SK-N-SH treated with all-trans-retinoic acid at 6 μM for 48 hours (cell line): ENCODE measurements around the gene ZNF331.

Experiments
- ATAC-seq: fragments of 200-7000 bp; cut with Tn5 transposase; 3 replicates; pipeline ENCODE4 v1.9.1; 2020; ENCODE audit warnings: mild to moderate bottlenecking, moderate library complexity
- ARNTL ChIP-seq: fragments of 450-650 bp; formaldehyde crosslinking; IDR thresholded peaks from 2 replicates; pipeline ENCODE4 v1.5.0; 2020; ENCODE audit warnings: low read depth, mild to moderate bottlenecking, moderate library complexity, borderline replicate concordance
- BACH2 ChIP-seq: fragments of 250-450 bp; sonication (Bioruptor Pico); IDR thresholded peaks from 2 replicates; pipeline ENCODE4 v1.9.0; 2021; ENCODE audit warnings: mild to moderate bottlenecking, borderline replicate concordance
- CSDC2 ChIP-seq: fragments of 250-450 bp; sonication (Bioruptor Pico); IDR thresholded peaks from 2 replicates; pipeline ENCODE4 v1.5.0; 2020; ENCODE audit warnings: mild to moderate bottlenecking, moderate library complexity
- ESRRG ChIP-seq: fragments of 250-450 bp; sonication (Bioruptor Pico); IDR thresholded peaks from 2 replicates; pipeline ENCODE4 v1.6.1; 2021; ENCODE audit warnings: mild to moderate bottlenecking
- GLIS3 ChIP-seq: fragments of 250-450 bp; sonication (Bioruptor Pico); IDR thresholded peaks from 2 replicates; pipeline ENCODE4 v1.5.0; 2020; ENCODE audit warnings: mild to moderate bottlenecking, moderate library complexity
- ISL1 ChIP-seq: fragments of 250-450 bp; sonication (Bioruptor Pico); IDR thresholded peaks from 2 replicates; pipeline ENCODE4 v2.1.2; 2022; ENCODE audit warnings: mild to moderate bottlenecking, moderate library complexity
- RARB ChIP-seq: fragments of 250-450 bp; sonication (Bioruptor Pico); IDR thresholded peaks from 2 replicates; pipeline ENCODE4 v1.8.0; 2021; ENCODE audit warnings: mild to moderate bottlenecking, moderate library complexity
- SNAI2 ChIP-seq: fragments of 250-450 bp; sonication (Bioruptor Pico); IDR thresholded peaks from 2 replicates; pipeline ENCODE4 v1.5.0; 2020; ENCODE audit warnings: mild to moderate bottlenecking, moderate library complexity
- TCF4 ChIP-seq: fragments of 250-450 bp; sonication (Bioruptor Pico); IDR thresholded peaks from 2 replicates; pipeline ENCODE4 v1.8.0; 2021; ENCODE audit warnings: mild to moderate bottlenecking, moderate library complexity, borderline replicate concordance
- TOX ChIP-seq: fragments of 250-450 bp; sonication (Bioruptor Pico); IDR thresholded peaks from 2 replicates; pipeline ENCODE4 v1.8.0; 2021; ENCODE audit warnings: mild to moderate bottlenecking, moderate library complexity, borderline replicate concordance
- ZC3H10 ChIP-seq: fragments of 250-450 bp; sonication (Bioruptor Pico); IDR thresholded peaks from 2 replicates; pipeline ENCODE4 v1.5.1; 2021; ENCODE audit warnings: mild to moderate bottlenecking, moderate library complexity
- ZFP3 ChIP-seq: fragments of 250-450 bp; sonication (Bioruptor Pico); IDR thresholded peaks from 2 replicates; pipeline ENCODE4 v1.5.0; 2020; ENCODE audit warnings: mild to moderate bottlenecking, moderate library complexity
- ZFP30 ChIP-seq: fragments of 450-650 bp; formaldehyde crosslinking; IDR thresholded peaks from 2 replicates; pipeline ENCODE4 v1.5.0; 2022; ENCODE audit warnings: mild to moderate bottlenecking, moderate library complexity
- ZNF565 ChIP-seq: fragments of 450-650 bp; formaldehyde crosslinking; conservative IDR thresholded peaks from 2 replicates; pipeline ENCODE4 v1.5.0; 2020; ENCODE audit warnings: low read depth, mild to moderate bottlenecking, moderate library complexity
- ZNF70 ChIP-seq: fragments of 450-650 bp; formaldehyde crosslinking; IDR thresholded peaks from 2 replicates; pipeline ENCODE4 v1.5.0; 2020; ENCODE audit warnings: mild to moderate bottlenecking, moderate library complexity
- ZNF8 ChIP-seq: fragments of 450-650 bp; formaldehyde crosslinking; IDR thresholded peaks from 2 replicates; pipeline ENCODE4 v1.5.0; 2020; ENCODE audit warnings: mild to moderate bottlenecking, moderate library complexity
- TF ChIP-seq, protein P1 (sequence below): fragments of 250-450 bp; sonication (Bioruptor Pico); IDR thresholded peaks from 2 replicates; pipeline ENCODE4 v1.5.1; 2021; ENCODE audit warnings: mild to moderate bottlenecking, moderate library complexity
- TF ChIP-seq, protein P2 (sequence below): fragments of 250-450 bp; sonication (Bioruptor Pico); IDR thresholded peaks from 2 replicates; pipeline ENCODE4 v1.8.0; 2021; ENCODE audit warnings: low read depth, mild to moderate bottlenecking, moderate library complexity, borderline replicate concordance
- TF ChIP-seq, protein P3 (sequence below): fragments of 250-450 bp; sonication (Bioruptor Pico); IDR thresholded peaks from 2 replicates; pipeline ENCODE4 v1.8.0; 2020; ENCODE audit warnings: mild to moderate bottlenecking, moderate library complexity, borderline replicate concordance
- TF ChIP-seq, protein P4 (sequence below): fragments of 250-450 bp; sonication (Bioruptor Pico); IDR thresholded peaks from 2 replicates; pipeline ENCODE4 v1.5.1; 2020; ENCODE audit warnings: low read depth, mild to moderate bottlenecking, moderate library complexity
- TF ChIP-seq, protein P5 (sequence below): fragments of 250-450 bp; sonication (Bioruptor Pico); IDR thresholded peaks from 2 replicates; pipeline ENCODE4 v1.5.0; 2020; ENCODE audit warnings: mild to moderate bottlenecking, moderate library complexity

The ZNF331 gene

DNA sequence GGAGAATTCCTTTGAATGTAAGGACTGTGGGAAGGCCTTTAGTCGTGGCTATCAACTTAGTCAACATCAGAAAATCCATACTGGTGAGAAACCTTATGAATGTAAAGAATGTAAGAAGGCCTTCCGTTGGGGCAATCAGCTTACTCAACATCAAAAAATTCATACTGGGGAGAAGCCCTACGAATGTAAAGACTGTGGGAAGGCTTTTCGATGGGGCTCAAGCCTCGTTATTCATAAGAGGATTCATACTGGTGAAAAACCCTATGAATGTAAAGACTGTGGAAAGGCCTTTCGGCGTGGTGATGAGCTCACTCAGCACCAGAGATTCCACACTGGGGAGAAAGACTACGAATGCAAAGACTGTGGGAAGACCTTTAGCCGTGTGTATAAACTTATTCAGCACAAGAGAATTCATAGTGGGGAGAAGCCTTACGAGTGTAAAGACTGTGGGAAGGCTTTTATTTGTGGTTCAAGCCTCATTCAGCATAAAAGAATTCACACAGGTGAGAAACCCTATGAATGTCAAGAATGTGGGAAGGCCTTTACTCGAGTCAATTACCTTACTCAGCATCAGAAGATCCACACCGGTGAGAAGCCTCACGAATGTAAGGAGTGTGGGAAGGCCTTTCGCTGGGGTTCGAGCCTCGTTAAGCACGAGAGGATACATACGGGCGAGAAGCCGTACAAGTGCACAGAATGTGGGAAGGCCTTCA, 39.2 kb downstream of the ZNF331 start:
- ATAC-seq, result no peak
- TF ChIP-seq BACH2, result no peak
- TF ChIP-seq ZC3H10 (CRISPR knock-in tag), result no peak
- TF ChIP-seq ZNF8 (CRISPR knock-in tag), result no peak
- TF ChIP-seq SNAI2 (CRISPR knock-in tag), result no peak
- TF ChIP-seq CSDC2 (CRISPR knock-in tag), result no peak
- TF ChIP-seq ARNTL, result no peak
- no peak for TF ChIP-seq ZNF70
- no peak for TF ChIP-seq ESRRG
- TF ChIP-seq, protein P1, sequence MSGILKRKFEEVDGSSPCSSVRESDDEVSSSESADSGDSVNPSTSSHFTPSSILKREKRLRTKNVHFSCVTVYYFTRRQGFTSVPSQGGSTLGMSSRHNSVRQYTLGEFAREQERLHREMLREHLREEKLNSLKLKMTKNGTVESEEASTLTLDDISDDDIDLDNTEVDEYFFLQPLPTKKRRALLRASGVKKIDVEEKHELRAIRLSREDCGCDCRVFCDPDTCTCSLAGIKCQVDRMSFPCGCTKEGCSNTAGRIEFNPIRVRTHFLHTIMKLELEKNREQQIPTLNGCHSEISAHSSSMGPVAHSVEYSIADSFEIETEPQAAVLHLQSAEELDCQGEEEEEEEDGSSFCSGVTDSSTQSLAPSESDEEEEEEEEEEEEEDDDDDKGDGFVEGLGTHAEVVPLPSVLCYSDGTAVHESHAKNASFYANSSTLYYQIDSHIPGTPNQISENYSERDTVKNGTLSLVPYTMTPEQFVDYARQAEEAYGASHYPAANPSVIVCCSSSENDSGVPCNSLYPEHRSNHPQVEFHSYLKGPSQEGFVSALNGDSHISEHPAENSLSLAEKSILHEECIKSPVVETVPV (CRISPR knock-in tag), result no peak
- TF ChIP-seq ISL1, result no peak

DNA sequence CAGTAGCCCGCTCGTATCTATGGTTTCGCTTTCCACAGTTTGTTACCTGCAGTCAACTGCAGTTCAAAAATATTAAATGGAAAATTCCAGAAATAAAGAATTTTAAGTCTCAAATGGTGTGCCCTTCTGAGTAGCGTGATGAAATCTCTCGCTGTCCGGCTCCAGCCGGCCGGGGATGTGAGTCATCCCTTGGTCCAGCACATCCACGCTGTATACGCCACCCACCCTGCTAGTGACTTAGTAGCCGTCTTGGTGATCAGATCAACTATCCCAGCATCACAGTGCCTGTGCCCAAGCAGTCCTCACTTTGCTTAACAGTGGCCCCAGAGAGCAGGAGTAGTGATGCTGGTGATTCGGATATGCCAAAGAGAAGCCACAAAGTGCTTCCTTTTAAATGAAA, 40.0 kb downstream of the ZNF331 start:
- no peak for ATAC-seq
- TF ChIP-seq, protein P2, sequence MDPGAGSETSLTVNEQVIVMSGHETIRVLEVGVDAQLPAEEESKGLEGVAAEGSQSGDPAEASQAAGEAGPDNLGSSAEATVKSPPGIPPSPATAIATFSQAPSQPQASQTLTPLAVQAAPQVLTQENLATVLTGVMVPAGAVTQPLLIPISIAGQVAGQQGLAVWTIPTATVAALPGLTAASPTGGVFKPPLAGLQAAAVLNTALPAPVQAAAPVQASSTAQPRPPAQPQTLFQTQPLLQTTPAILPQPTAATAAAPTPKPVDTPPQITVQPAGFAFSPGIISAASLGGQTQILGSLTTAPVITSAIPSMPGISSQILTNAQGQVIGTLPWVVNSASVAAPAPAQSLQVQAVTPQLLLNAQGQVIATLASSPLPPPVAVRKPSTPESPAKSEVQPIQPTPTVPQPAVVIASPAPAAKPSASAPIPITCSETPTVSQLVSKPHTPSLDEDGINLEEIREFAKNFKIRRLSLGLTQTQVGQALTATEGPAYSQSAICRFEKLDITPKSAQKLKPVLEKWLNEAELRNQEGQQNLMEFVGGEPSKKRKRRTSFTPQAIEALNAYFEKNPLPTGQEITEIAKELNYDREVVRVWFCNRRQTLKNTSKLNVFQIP (CRISPR knock-in tag), result no peak
- TF ChIP-seq GLIS3 (CRISPR knock-in tag) (no peak), SNAI2 (CRISPR knock-in tag) (no peak), ISL1 (no peak), RARB (CRISPR knock-in tag) (no peak), ZNF70 (no peak), ZFP30 (CRISPR knock-in tag) (no peak), ZNF565 (CRISPR knock-in tag) (no peak), CSDC2 (CRISPR knock-in tag) (no peak), TCF4 (CRISPR knock-in tag) (no peak), ARNTL (no peak), ZFP3 (CRISPR knock-in tag) (no peak), TOX (CRISPR knock-in tag) (no peak), BACH2 (no peak), ZC3H10 (CRISPR knock-in tag) (no peak)
- TF ChIP-seq, protein P1 (CRISPR knock-in tag), result no peak
- TF ChIP-seq, protein P3, sequence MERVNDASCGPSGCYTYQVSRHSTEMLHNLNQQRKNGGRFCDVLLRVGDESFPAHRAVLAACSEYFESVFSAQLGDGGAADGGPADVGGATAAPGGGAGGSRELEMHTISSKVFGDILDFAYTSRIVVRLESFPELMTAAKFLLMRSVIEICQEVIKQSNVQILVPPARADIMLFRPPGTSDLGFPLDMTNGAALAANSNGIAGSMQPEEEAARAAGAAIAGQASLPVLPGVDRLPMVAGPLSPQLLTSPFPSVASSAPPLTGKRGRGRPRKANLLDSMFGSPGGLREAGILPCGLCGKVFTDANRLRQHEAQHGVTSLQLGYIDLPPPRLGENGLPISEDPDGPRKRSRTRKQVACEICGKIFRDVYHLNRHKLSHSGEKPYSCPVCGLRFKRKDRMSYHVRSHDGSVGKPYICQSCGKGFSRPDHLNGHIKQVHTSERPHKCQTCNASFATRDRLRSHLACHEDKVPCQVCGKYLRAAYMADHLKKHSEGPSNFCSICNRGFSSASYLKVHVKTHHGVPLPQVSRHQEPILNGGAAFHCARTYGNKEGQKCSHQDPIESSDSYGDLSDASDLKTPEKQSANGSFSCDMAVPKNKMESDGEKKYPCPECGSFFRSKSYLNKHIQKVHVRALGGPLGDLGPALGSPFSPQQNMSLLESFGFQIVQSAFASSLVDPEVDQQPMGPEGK (CRISPR knock-in tag), result no peak
- TF ChIP-seq, protein P4, sequence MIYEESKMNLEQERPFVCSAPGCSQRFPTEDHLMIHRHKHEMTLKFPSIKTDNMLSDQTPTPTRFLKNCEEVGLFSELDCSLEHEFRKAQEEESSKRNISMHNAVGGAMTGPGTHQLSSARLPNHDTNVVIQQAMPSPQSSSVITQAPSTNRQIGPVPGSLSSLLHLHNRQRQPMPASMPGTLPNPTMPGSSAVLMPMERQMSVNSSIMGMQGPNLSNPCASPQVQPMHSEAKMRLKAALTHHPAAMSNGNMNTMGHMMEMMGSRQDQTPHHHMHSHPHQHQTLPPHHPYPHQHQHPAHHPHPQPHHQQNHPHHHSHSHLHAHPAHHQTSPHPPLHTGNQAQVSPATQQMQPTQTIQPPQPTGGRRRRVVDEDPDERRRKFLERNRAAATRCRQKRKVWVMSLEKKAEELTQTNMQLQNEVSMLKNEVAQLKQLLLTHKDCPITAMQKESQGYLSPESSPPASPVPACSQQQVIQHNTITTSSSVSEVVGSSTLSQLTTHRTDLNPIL (CRISPR knock-in tag), result no peak
- TF ChIP-seq, protein P5, sequence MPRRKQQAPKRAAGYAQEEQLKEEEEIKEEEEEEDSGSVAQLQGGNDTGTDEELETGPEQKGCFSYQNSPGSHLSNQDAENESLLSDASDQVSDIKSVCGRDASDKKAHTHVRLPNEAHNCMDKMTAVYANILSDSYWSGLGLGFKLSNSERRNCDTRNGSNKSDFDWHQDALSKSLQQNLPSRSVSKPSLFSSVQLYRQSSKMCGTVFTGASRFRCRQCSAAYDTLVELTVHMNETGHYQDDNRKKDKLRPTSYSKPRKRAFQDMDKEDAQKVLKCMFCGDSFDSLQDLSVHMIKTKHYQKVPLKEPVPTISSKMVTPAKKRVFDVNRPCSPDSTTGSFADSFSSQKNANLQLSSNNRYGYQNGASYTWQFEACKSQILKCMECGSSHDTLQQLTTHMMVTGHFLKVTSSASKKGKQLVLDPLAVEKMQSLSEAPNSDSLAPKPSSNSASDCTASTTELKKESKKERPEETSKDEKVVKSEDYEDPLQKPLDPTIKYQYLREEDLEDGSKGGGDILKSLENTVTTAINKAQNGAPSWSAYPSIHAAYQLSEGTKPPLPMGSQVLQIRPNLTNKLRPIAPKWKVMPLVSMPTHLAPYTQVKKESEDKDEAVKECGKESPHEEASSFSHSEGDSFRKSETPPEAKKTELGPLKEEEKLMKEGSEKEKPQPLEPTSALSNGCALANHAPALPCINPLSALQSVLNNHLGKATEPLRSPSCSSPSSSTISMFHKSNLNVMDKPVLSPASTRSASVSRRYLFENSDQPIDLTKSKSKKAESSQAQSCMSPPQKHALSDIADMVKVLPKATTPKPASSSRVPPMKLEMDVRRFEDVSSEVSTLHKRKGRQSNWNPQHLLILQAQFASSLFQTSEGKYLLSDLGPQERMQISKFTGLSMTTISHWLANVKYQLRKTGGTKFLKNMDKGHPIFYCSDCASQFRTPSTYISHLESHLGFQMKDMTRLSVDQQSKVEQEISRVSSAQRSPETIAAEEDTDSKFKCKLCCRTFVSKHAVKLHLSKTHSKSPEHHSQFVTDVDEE, result no peak
